Astrocyte of the cerebellum (primary cell): ENCODE results near the gene RABGAP1.

Experiments
- DNase-seq: peaks from one replicate; pipeline ENCODE4 v3.0.0-alpha.2; 2011; ENCODE audit warnings: low read depth
- H3K4me3 ChIP-seq: 2 replicates; pipeline ENCODE4 v1.5.1; 2011; ENCODE audit warnings: mild to moderate bottlenecking, low read depth, low read length, moderate library complexity
- in situ Hi-C: cut with HindIII; loops from 2 replicates; pipeline ENCODE4 v1.10.0; 2017; ENCODE audit warnings: low sequenced_read_pairs
- TF ChIP-seq, protein P1 (sequence below): IDR thresholded peaks from 2 replicates; pipeline ENCODE4 v1.5.1; 2012; ENCODE audit warnings: low read length, low read depth, moderate library complexity, mild to moderate bottlenecking; ENCODE audit errors: missing control alignments

RABGAP1 gene

DNA sequence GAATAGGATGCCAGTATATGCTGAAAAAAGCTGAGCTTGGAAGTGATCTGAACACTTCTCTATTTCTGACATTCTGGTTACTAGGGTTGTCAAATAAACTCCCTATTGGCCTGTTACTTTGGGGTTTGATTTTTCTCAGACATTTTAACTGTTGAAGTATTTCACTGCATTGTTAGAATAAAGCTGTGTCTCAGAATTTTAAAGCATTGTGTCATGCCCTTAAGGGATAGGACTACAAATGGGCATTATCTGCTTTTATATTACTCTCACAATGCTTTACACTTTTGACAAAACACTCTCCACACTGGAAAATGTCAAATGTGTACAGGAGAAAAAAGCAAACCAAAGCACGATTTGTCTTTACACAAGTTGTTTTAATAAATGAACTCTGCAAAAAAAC lies 75.8 kb downstream of the RABGAP1 start:
- no peak for DNase-seq
- H3K4me3 ChIP-seq, result no peak overlapping the region
- TF ChIP-seq, protein P1, sequence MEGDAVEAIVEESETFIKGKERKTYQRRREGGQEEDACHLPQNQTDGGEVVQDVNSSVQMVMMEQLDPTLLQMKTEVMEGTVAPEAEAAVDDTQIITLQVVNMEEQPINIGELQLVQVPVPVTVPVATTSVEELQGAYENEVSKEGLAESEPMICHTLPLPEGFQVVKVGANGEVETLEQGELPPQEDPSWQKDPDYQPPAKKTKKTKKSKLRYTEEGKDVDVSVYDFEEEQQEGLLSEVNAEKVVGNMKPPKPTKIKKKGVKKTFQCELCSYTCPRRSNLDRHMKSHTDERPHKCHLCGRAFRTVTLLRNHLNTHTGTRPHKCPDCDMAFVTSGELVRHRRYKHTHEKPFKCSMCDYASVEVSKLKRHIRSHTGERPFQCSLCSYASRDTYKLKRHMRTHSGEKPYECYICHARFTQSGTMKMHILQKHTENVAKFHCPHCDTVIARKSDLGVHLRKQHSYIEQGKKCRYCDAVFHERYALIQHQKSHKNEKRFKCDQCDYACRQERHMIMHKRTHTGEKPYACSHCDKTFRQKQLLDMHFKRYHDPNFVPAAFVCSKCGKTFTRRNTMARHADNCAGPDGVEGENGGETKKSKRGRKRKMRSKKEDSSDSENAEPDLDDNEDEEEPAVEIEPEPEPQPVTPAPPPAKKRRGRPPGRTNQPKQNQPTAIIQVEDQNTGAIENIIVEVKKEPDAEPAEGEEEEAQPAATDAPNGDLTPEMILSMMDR, result no peak
- in situ Hi-C loops, result no loop called here

DNA sequence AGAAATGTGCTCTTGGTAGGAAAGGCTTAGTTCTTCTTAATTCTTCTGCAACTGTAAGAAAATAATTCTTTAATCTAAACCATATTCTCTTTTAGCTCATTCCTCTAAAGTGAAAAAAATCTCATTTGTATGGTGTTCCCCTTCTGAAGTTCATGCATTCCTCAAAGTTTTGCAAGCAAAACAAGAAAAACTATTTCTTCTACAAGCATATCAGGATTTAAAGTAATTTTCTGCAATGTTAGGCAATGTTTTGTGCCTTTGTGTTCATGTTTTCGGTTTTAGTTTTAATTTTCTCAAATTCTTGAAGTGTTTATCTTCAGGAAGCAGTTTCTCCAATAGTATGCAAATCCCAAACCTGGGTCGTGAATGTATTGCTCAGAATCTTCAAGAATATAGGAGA lies 80.0 kb downstream of the RABGAP1 start:
- TF ChIP-seq, protein P1, result no peak
- no peak overlapping the region for H3K4me3 ChIP-seq
- in situ Hi-C loops, result no loop called here
- no peak for DNase-seq

DNA sequence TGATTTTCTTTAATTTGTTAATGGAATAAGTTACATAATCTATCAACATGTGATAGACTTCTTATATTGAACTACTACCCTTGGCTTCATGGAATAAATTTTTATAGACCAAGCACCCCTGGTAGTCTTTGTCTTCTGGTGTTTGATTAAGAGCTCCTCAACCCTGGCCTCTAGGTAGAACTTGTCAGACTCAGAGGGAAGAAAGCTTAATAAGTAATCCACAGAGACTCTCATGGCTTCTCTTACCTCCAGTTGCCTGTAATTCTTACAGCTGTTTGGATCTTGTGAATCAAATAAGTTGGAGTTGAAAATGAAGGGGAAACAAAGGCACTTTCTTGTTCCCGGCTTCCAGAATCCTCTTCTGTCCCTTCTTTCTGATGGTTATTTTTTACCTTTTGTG lies 85.6 kb downstream of the RABGAP1 start:
- DNase-seq, result no peak
- no peak overlapping the region for H3K4me3 ChIP-seq
- in situ Hi-C loops, result loop anchor here (5.0 kb wide), 2 partner anchors 36 to 44 kb away; no protein-coding TSS in a partner anchor
- TF ChIP-seq, protein P1, result no peak

DNA sequence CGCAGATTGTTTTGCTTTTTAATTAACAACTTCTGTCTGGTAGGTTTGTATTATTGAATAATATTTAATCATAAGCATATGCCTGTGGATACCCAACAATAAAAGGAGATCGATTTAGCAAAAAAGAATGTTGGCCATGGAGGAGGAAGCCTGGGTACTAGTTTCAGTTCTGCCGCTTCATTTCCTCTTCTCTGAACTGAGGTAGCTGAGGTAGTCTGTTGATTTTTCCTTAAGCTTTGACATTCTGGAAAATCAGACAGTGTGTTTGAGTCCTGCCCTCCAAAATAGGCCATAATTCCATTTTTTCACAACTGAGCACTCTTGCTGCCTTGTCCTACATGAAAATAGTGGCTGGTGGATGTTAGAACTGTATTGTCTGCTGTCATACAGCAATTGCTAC lies 86.7 kb downstream of the RABGAP1 start:
- TF ChIP-seq, protein P1, result no peak
- DNase-seq, result no peak
- no peak overlapping the region for H3K4me3 ChIP-seq
- in situ Hi-C loops, result loop anchor here (5.0 kb wide), 2 partner anchors 35 to 45 kb away; no protein-coding TSS in a partner anchor

DNA sequence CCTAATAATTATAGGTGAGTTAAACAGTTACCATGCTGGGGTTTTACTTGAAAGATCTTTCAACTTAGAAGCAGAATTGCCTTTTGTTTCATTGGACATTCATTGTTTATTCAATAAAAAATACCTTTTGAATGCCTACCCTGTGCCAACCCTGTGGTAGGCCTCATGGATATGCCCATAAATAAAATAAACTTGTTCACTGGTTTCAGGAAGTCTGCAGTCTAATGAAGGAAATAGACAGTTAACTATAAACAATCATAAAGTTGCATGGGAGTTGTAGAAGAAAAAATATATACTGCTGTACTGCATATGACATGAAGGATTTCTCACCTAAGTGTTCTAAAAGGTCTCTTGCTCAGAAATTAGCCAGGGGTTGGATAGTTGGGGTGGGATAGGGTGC lies 87.3 kb downstream of the RABGAP1 start:
- H3K4me3 ChIP-seq, result no peak overlapping the region
- TF ChIP-seq, protein P1, result no peak
- in situ Hi-C loops, result loop anchor here (5.0 kb wide), 2 partner anchors 34 to 46 kb away; no protein-coding TSS in a partner anchor
- DNase-seq, result no peak

DNA sequence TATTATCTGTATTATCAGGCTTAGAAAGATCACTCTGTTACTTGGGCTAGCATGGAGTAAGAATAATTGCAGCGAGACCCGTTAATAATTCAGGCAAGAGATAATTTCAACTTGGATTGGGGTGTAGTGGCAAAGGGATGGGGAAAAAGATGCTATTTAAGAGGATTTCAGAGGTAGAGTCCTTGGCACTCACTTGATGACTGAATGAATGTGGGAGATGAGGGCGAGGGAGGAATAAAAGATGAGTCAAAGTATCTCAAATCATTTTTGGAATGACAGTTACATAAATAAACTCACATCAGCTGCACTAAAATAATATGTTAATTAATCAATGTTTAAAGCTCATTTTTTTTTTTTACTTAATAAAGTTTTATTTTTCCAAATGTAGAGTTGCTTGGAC lies 88.2 kb downstream of the RABGAP1 start:
- TF ChIP-seq, protein P1, result no peak
- H3K4me3 ChIP-seq, result no peak overlapping the region
- DNase-seq, result no peak
- in situ Hi-C loops, result loop anchor here (5.0 kb wide), 2 partner anchors 33 to 47 kb away; no protein-coding TSS in a partner anchor
